Stimulated activated CD4-positive, alpha-beta T cell treated with anti-CD3 and anti-CD28 coated beads, Interleukin-1b, Interleukin-23, amount 100 ng/mL, for 24 hours (primary cell): ENCODE results near the gene SNX9.

ENCODE experiments used
- DNase-seq, 4 experiments: peaks; one replicate each; pipeline ENCODE4 v3.0.0-alpha.2; 2020; ENCODE audit warnings: low read depth in 4 of 4, low spot score in 1 of 4

Gene SNX9

DNA sequence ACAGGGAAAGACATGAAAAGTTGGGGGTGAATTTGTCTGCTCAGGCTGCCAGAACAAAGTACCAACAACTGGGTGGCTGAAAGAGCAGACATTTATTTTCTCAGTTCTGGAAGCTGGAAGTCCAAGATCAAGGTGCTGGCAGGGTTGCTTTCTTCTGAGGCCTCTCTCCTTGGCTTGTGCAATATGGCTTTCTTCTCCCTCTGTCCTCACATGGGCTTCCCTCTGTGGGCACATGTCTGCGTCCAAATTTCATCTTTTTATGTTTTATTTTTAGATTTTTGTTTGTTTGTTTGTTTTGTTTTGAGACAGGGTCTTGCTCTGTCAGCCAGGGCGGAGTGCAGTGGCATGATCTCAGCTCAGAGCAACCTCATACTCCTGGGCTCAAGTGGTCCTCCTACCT lies 152.4 kb downstream of the SNX9 start:
- no peak for DNase-seq

- no peak for DNase-seq
These were observed 153.5 kb downstream of the SNX9 start for GRCh38 chr6:157976345-157977175.

- no peak for DNase-seq
These were observed 154.2 kb downstream of the SNX9 start for GRCh38 chr6:157977176-157977804.

- DNase-seq = no peak
These were observed 155.2 kb downstream of the SNX9 start for GRCh38 chr6:157978021-157978783.

DNA sequence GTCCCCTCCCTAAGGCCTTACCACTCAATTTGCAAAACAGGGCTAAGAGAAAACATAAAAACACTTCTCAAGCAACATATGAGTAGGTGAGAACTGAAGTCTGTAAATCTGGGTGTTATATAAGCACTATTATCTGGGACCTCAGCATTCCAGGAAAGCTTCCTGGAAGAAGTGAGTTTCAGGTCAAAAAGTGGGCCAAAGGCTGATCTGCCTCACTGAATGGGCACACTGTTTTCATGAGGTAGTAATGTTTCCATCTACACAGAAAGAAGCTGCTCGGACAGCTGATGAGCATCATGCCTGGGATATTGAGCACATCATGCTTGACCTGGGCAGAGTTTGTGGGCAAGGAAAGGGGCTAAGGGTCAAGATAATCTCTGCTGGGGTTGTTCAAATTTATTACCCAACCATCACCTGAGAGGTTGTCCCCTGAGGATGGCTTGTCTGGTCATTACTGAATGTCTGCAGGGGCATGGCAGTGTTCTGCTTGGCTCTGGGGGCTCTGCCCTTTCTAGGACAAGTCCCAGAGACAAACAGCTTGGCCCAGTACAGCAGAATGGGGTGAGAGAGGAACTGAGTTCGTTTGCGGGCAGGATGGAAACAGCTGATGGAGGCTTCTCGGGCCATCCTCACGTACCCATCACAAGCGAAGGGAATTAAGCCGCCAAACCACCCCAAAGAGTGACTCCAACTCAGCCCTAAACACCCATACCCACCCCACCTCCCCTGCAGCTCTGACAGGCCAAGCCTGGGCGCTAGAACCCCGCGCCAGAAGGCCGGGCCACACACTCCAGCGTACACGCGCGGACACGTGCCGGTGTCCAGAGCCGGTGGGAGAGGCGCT lies 157.5 kb downstream of the SNX9 start:
- no peak for DNase-seq

DNA sequence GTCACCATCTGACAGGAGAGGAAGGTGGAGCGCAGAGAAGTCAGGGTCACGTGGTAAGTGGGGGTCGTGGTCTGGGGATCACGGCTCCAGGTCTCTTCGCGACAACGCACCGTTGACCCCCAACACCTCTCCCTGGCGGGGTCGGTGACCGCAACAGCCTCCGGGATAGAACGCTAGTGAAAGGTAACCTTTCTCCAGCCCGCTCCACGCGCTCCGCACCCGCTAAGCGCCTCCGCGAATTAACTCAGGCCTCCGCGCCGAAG lies 158.0 kb downstream of the SNX9 start:
- DNase-seq = no peak

GRCh38 chr6:157981395-157982101 lies 158.5 kb downstream of the SNX9 start, which contains the start of gene SYNJ2:
Gene SYNJ2, plus strand, starts transcription at chr6:157981863. Its CDS starts 99 bp downstream, at chr6:157981962.
- DNase-seq = peak; percentile 52 to 76 (median 60)

GRCh38 chr6:157982102-157982562 lies 159.1 kb downstream of the SNX9 start:
- no peak for DNase-seq

- DNase-seq = no peak
These were observed 159.7 kb downstream of the SNX9 start for GRCh38 chr6:157982563-157983405.

- DNase-seq = no peak
These were observed 160.5 kb downstream of the SNX9 start for GRCh38 chr6:157983406-157984119.

GRCh38 chr6:157984128-157984527 lies 161.1 kb downstream of the SNX9 start:
- DNase-seq = no peak

DNA sequence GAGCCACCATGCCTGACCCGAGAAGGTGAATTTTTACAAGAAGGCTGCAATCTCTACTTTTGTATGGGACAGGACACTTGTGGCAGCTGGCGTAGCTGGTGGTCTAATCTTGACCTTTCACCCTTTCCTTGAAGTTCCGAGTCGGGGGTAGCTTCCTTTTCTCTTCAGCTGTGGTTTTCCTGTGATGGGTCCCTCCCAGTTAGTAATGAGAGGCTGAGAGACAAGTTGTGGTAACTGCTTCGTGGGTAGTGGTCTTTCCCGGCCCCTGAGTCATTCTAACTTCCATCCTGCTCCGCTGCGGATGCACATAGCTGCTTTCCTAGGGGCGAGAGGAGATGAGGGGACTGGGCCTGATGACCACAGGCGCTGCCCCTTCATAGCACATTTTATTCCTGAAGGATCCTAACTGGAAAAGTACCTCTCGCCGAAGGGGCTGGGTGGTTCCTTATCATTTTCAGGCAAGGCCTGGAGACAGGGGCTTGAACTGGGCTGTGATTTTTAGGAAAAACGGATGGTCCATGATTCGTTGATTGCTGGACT lies 161.7 kb downstream of the SNX9 start:
- DNase-seq = no peak

GRCh38 chr6:157985378-157986155 lies 162.5 kb downstream of the SNX9 start:
- no peak for DNase-seq

- no peak for DNase-seq
These were observed 165.0 kb downstream of the SNX9 start for GRCh38 chr6:157987788-157988699.

DNA sequence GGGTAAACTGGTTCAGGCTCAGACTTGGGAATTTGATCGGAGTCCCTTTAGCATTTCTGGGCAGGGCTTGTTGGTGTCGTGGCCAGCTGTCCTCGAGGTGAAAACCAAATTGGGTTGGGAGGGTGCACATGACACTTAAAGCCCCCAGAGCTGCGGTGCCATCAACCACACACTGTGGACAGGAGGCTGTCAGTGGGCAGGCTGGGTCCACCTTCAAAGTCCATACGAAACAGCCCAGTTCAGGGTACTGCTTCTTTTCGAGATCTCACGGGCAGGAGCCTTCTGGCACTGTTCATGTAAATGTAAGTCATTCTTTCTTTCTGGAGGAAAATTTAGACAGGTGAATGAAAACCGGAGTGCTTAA lies 165.6 kb downstream of the SNX9 start:
- no peak for DNase-seq

GRCh38 chr6:157989541-157990289 lies 166.7 kb downstream of the SNX9 start:
- no peak for DNase-seq
